SW480 (cell line): ENCODE results near the gene AMBP.

Experiments
- DNase-seq: peaks from one replicate; pipeline ENCODE4 v3.0.0-alpha.2; 2016; ENCODE audit warnings: low spot score

The AMBP gene

GRCh38 chr9:114072184-114073140 is 5.6 kb downstream of the AMBP start:
- no peak for DNase-seq

GRCh38 chr9:114071197-114071795 is 6.8 kb downstream of the AMBP start:
- no peak for DNase-seq

- DNase-seq = no peak
Observed at GRCh38 chr9:114070188-114071103, 7.7 kb downstream of the AMBP start.

- DNase-seq = no peak
Observed at GRCh38 chr9:114069476-114070187, 8.5 kb downstream of the AMBP start.

GRCh38 chr9:114065304-114065703 is 12.8 kb downstream of the AMBP start:
- DNase-seq = no peak

- no peak for DNase-seq
Observed at GRCh38 chr9:114061830-114062474, 16.1 kb downstream of the AMBP start.

- DNase-seq = no peak
Observed at GRCh38 chr9:114061292-114061691, 16.8 kb downstream of the AMBP start.

- no peak for DNase-seq
Observed at GRCh38 chr9:114060711-114061110, 17.4 kb downstream of the AMBP start.

- no peak for DNase-seq
Observed at GRCh38 chr9:114060070-114060469, 18.0 kb downstream of the AMBP start.

- no peak for DNase-seq
Observed at GRCh38 chr9:114059047-114059803, 18.9 kb downstream of the AMBP start.

GRCh38 chr9:114058688-114059046 is 19.4 kb downstream of the AMBP start:
- DNase-seq = no peak

GRCh38 chr9:114057161-114057885 is 20.8 kb downstream of the AMBP start:
- DNase-seq = peak; percentile 57

- DNase-seq = no peak
Observed at GRCh38 chr9:114056527-114056926, 21.6 kb downstream of the AMBP start.

GRCh38 chr9:114055894-114056293 is 22.2 kb downstream of the AMBP start:
- DNase-seq = no peak

GRCh38 chr9:114055061-114055460 is 23.0 kb downstream of the AMBP start:
- DNase-seq = no peak

- no peak for DNase-seq
Observed at GRCh38 chr9:114054191-114054690, 23.9 kb downstream of the AMBP start.

- no peak for DNase-seq
Observed at GRCh38 chr9:114053246-114054005, 24.7 kb downstream of the AMBP start.

GRCh38 chr9:114051706-114052105 is 26.4 kb downstream of the AMBP start:
- DNase-seq = no peak

- no peak for DNase-seq
Observed at GRCh38 chr9:114051281-114051680, 26.8 kb downstream of the AMBP start.
